HCT116 (cell line): ENCODE measurements around the gene USP15. TPM values are rescaled to one million over a fixed set of nuclear protein-coding genes. Genes with fewer than 3 reads are reported as not detected.
A peak's percentile ranks its signal among the peaks of the same experiment; 100 is the strongest.

ENCODE experiments used
- ATAC-seq: fragments of 200-7000 bp; cut with Tn5 transposase; 2 replicates; pipeline ENCODE4 v1.9.1; 2020; ENCODE audit warnings: mild to moderate bottlenecking, moderate library complexity
- BruUV-seq: library from RNA; stranded (reverse); fragments of 400-500 nt; replicated peaks from 2 replicates; lab custom pipeline; 2021; lab: Mats Ljungman, UMichigan
- CTCF ChIA-PET: fragments of 300-600 bp; sonication (Branson Sonifier 250); formaldehyde crosslinking; loops from one replicate; lab custom pipeline; 2021; ENCODE audit warnings: antibody characterized with exemption; lab: Charles Lee
- POLR2A ChIA-PET: fragments of 300-600, 350-600 bp; sonication (Branson Sonifier 250); formaldehyde crosslinking; loops from one replicate; lab custom pipeline; 2021; ENCODE audit warnings: antibody characterized with exemption; lab: Charles Lee
- RAD21 ChIA-PET, 2 experiments: fragments of 300-600 bp; sonication (Branson Sonifier 250); formaldehyde crosslinking; loops; one replicate each; lab custom pipeline; 2023; ENCODE audit warnings: low total read pairs in 2 of 2; ENCODE audit not compliant: uncharacterized antibody in 2 of 2, unreplicated experiment in 2 of 2, low non-redundant PET in 1 of 2; lab: Charles Lee
- DNase-seq: peaks from one replicate; pipeline ENCODE4 v3.0.0-alpha.2; 2010; ENCODE audit warnings: low read depth, low spot score
- H2AFZ ChIP-seq: fragments of 200-600 bp; shearing (Covaris generic), sonication (generic); 2 replicates; pipeline ENCODE4 v1.6.1; 2017; ENCODE audit warnings: low read depth, mixed run types, mixed read lengths, antibody characterized with exemption, low read length; ENCODE audit not compliant: poor library complexity, severe bottlenecking
- H3K27ac ChIP-seq: 2 replicates; pipeline ENCODE4 v1.5.1; 2012; ENCODE audit warnings: low read depth, low read length
- H3K27me3 ChIP-seq: fragments of 200-600 bp; sonication (generic); 2 replicates; pipeline ENCODE4 v1.6.1; 2016; ENCODE audit warnings: mixed run types, low read length, mixed read lengths; ENCODE audit not compliant: insufficient read depth
- H3K36me3 ChIP-seq, 2 experiments: fragments of 200-500 bp in 1 of 2; fragments of 200-600 bp in 1 of 2; sonication (Bioruptor generic) in 1 of 2; sonication (generic) in 1 of 2; 2 replicates each; pipeline versions ENCODE4 v1.5.1 to v1.6.1; 2014 to 2016; ENCODE audit warnings: low read length in 2 of 2, inconsistent platforms in 1 of 2, mixed read lengths in 1 of 2, mixed run types in 1 of 2; ENCODE audit not compliant: insufficient read depth in 2 of 2, control insufficient read depth in 1 of 2
- H3K4me1 ChIP-seq, 2 experiments: fragments of 200-600 bp in 1 of 2; sonication (generic) in 1 of 2; 2 replicates each; pipeline versions ENCODE4 v1.5.1 to v1.6.1; 2012 to 2017; ENCODE audit warnings: low read length in 2 of 2, inconsistent platforms in 1 of 2, mild to moderate bottlenecking in 1 of 2, mixed read lengths in 1 of 2, mixed run types in 1 of 2, moderate library complexity in 1 of 2; ENCODE audit not compliant: insufficient read depth in 2 of 2, control insufficient read depth in 1 of 2
- H3K4me2 ChIP-seq: fragments of 200-600 bp; sonication (generic); 2 replicates; pipeline ENCODE4 v1.6.1; 2017; ENCODE audit warnings: mixed run types, low read length, mixed read lengths
- H3K4me3 ChIP-seq, 2 experiments: fragments of 200-600 bp in 1 of 2; sonication (generic) in 1 of 2; replicated peaks in 1 of 2; 2 replicates each; pipeline ENCODE4 v1.5.1; 2011 to 2016; ENCODE audit warnings: low read length in 2 of 2, control low read depth in 1 of 2, low read depth in 1 of 2, mild to moderate bottlenecking in 1 of 2, mixed read lengths in 1 of 2, mixed run types in 1 of 2
- H3K79me2 ChIP-seq: fragments of 200-600 bp; sonication (generic); 2 replicates; pipeline ENCODE4 v1.6.1; 2017; ENCODE audit warnings: mild to moderate bottlenecking, mixed run types, low read length, moderate library complexity, mixed read lengths; ENCODE audit not compliant: insufficient read depth
- H3K9ac ChIP-seq: fragments of 200-600 bp; sonication (generic); 2 replicates; pipeline ENCODE4 v1.6.1; 2016; ENCODE audit warnings: low read length, mixed read lengths
- H3K9me2 ChIP-seq: fragments of 200-600 bp; sonication (generic), shearing (Covaris generic); 2 replicates; pipeline ENCODE4 v1.6.1; 2017; ENCODE audit warnings: mixed run types, mild to moderate bottlenecking, moderate library complexity; ENCODE audit not compliant: insufficient read depth
- H3K9me3 ChIP-seq, 2 experiments: fragments of 200-500 bp in 1 of 2; fragments of 200-600 bp in 1 of 2; sonication (Bioruptor generic) in 1 of 2; sonication (generic) in 1 of 2; 2 replicates each; pipeline ENCODE4 v1.6.1; 2014 to 2017; ENCODE audit warnings: low read length in 2 of 2, mixed read lengths in 2 of 2, inconsistent platforms in 1 of 2, low read depth in 1 of 2, mild to moderate bottlenecking in 1 of 2, mixed run types in 1 of 2, moderate library complexity in 1 of 2; ENCODE audit not compliant: control insufficient read depth in 1 of 2, insufficient read depth in 1 of 2
- H4K20me1 ChIP-seq: fragments of 200-600 bp; sonication (generic), shearing (Covaris generic); 2 replicates; pipeline ENCODE4 v1.6.1; 2017; ENCODE audit warnings: mixed run types, mild to moderate bottlenecking, moderate library complexity; ENCODE audit not compliant: insufficient read depth
- CBX3 ChIP-seq: IDR thresholded peaks from 2 replicates; pipeline ENCODE4 v1.6.1; 2012; ENCODE audit warnings: low read depth
- EGR1 ChIP-seq: IDR thresholded peaks from 2 replicates; pipeline ENCODE4 v1.6.1; 2012; ENCODE audit warnings: low read depth
- ELF1 ChIP-seq: IDR thresholded peaks from 2 replicates; pipeline ENCODE4 v1.6.1; 2012; ENCODE audit warnings: low read depth, borderline replicate concordance
- EZH2 ChIP-seq: fragments of 200-600 bp; sonication (generic); IDR thresholded peaks from 2 replicates; pipeline ENCODE4 v1.6.1; 2017; ENCODE audit warnings: antibody characterized with exemption, mixed run types
- EZH2phosphoT487 ChIP-seq: fragments of 200-600 bp; IDR thresholded peaks from 2 replicates; pipeline ENCODE4 v1.6.1; 2018; ENCODE audit warnings: antibody characterized with exemption, borderline replicate concordance
- FOSL1 ChIP-seq: IDR thresholded peaks from 2 replicates; pipeline ENCODE4 v1.6.1; 2012; ENCODE audit warnings: low read depth
- JUND ChIP-seq: IDR thresholded peaks from 2 replicates; pipeline ENCODE4 v1.6.1; 2012
- MAX ChIP-seq: IDR thresholded peaks from 2 replicates; pipeline ENCODE4 v1.6.1; 2012
- POLR2A ChIP-seq: IDR thresholded peaks from 2 replicates; pipeline ENCODE4 v1.7.0; 2011; ENCODE audit warnings: borderline replicate concordance; ENCODE audit not compliant: insufficient read depth, insufficient read length; ENCODE audit errors: extremely low read depth
- POLR2AphosphoS5 ChIP-seq: IDR thresholded peaks from 2 replicates; pipeline ENCODE4 v1.6.1; 2011; ENCODE audit warnings: mild to moderate bottlenecking, low read depth, low read length, moderate library complexity
- RAD21 ChIP-seq: IDR thresholded peaks from 2 replicates; pipeline ENCODE4 v1.6.1; 2012; ENCODE audit warnings: low read depth, mild to moderate bottlenecking
- REST ChIP-seq: IDR thresholded peaks from 2 replicates; pipeline ENCODE4 v1.6.1; 2012; ENCODE audit warnings: low read depth
- SIN3A ChIP-seq: IDR thresholded peaks from 2 replicates; pipeline ENCODE4 v1.6.1; 2012; ENCODE audit warnings: low read depth
- SP1 ChIP-seq: IDR thresholded peaks from 2 replicates; pipeline ENCODE4 v1.6.1; 2012; ENCODE audit warnings: low read depth
- SRF ChIP-seq: IDR thresholded peaks from 2 replicates; pipeline ENCODE4 v1.6.1; 2012; ENCODE audit warnings: low read depth
- TCF7L2 ChIP-seq: IDR thresholded peaks from 2 replicates; pipeline ENCODE4 v1.7.0; 2011; ENCODE audit warnings: borderline replicate concordance, inconsistent platforms; ENCODE audit not compliant: insufficient read depth, insufficient read length; ENCODE audit errors: extremely low read depth
- YY1 ChIP-seq: IDR thresholded peaks from 2 replicates; pipeline ENCODE4 v1.6.1; 2011; ENCODE audit warnings: low read length, low read depth, moderate library complexity, mild to moderate bottlenecking; ENCODE audit not compliant: insufficient replicate concordance; ENCODE audit errors: extremely low read depth
- ZFX ChIP-seq: fragments of 450-650 bp; IDR thresholded peaks from 2 replicates; pipeline ENCODE4 v1.6.1; 2017
- intact Hi-C: fragments of 100-400 bp; cut with micrococcal nuclease; formaldehyde crosslinking; loops from 2 replicates; pipeline ENCODE4 v1.10.0; 2022
- total RNA-seq: library from RNA; stranded (reverse); gene quantifications from one replicate; pipeline ENCODE4 v1.2.1, GENCODE V29; 2021; ENCODE audit not compliant: unreplicated experiment
- TF ChIP-seq, protein P1 (sequence below): IDR thresholded peaks from 2 replicates; pipeline ENCODE4 v1.6.1; 2011; ENCODE audit warnings: mild to moderate bottlenecking, low read length, moderate library complexity; ENCODE audit not compliant: insufficient replicate concordance; ENCODE audit errors: extremely low read depth
- TF ChIP-seq, protein P2 (sequence below): IDR thresholded peaks from 2 replicates; pipeline ENCODE4 v1.6.1; 2012

Gene USP15
- total RNA-seq, 1 experiment from 2014 or later: 49.5 TPM

GRCh38 chr12:62258941-62259630, 1.1 kb upstream of the USP15 start:
- Histone ChIP-seq H3K4me1 (peaks cover 3 to 24% of the 10 kb centered on the region in 2 experiments; a peak in 3 of 4 replicates), H3K27me3 (no peaks in the 10 kb centered on the region), H3K36me3 (no peaks in the 10 kb centered on the region), H3K9me2 (no peaks in the 10 kb centered on the region), H4K20me1 (no peaks in the 10 kb centered on the region), H3K79me2 (peaks cover 38% of the 10 kb centered on the region), H3K4me2 (peak overlapping the region; percentile 76), H3K27ac (peak overlapping the region; percentile 74), H3K4me3 (peak overlapping the region; percentile 56 to 84), H3K9ac (peak overlapping the region; percentile 73), H2AFZ (peak overlapping the region; percentile 20), H3K9me3 (no peaks in the 10 kb centered on the region)
- CTCF ChIA-PET: interaction anchor here (1.3 kb wide), 1 partner anchor 135 kb away, joined by 3 read pairs; no protein-coding TSS in a partner anchor
- POLR2A ChIA-PET: interaction anchor here (0.7 to 1.4 kb wide), 3 partner anchors 8 to 34 kb away, joined by 3 read pairs; no protein-coding TSS in a partner anchor
- intact Hi-C loops: no loop called here
- DNase-seq: no peak
- no TSS peak for BruUV-seq
- ATAC-seq: no peak
- TF ChIP-seq POLR2A (no peak), EZH2phosphoT487 (no peak), CBX3 (no peak), POLR2AphosphoS5 (no peak), SRF (no peak), TCF7L2 (no peak), MAX (no peak), ZFX (no peak), SIN3A (no peak), FOSL1 (no peak), EGR1 (no peak), YY1 (no peak), REST (no peak), JUND (no peak), ELF1 (no peak), EZH2 (no peak), SP1 (no peak), RAD21 (no peak)
- TF ChIP-seq, protein P1, sequence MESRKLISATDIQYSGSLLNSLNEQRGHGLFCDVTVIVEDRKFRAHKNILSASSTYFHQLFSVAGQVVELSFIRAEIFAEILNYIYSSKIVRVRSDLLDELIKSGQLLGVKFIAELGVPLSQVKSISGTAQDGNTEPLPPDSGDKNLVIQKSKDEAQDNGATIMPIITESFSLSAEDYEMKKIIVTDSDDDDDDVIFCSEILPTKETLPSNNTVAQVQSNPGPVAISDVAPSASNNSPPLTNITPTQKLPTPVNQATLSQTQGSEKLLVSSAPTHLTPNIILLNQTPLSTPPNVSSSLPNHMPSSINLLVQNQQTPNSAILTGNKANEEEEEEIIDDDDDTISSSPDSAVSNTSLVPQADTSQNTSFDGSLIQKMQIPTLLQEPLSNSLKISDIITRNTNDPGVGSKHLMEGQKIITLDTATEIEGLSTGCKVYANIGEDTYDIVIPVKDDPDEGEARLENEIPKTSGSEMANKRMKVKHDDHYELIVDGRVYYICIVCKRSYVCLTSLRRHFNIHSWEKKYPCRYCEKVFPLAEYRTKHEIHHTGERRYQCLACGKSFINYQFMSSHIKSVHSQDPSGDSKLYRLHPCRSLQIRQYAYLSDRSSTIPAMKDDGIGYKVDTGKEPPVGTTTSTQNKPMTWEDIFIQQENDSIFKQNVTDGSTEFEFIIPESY: no peak
- TF ChIP-seq, protein P2, sequence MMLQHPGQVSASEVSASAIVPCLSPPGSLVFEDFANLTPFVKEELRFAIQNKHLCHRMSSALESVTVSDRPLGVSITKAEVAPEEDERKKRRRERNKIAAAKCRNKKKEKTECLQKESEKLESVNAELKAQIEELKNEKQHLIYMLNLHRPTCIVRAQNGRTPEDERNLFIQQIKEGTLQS: no peak
- RAD21 ChIA-PET: no interaction called here
